GM19397 (cell line): ENCODE data around the gene BRD3OS.

Experiments used
- ATAC-seq: cut with Tn5 transposase; IDR thresholded peaks from one replicate; pipeline ENCODE4 v1.9.1; 2021; ENCODE audit warnings: mild to moderate bottlenecking, moderate library complexity; ENCODE audit not compliant: unreplicated experiment

BRD3OS gene

DNA sequence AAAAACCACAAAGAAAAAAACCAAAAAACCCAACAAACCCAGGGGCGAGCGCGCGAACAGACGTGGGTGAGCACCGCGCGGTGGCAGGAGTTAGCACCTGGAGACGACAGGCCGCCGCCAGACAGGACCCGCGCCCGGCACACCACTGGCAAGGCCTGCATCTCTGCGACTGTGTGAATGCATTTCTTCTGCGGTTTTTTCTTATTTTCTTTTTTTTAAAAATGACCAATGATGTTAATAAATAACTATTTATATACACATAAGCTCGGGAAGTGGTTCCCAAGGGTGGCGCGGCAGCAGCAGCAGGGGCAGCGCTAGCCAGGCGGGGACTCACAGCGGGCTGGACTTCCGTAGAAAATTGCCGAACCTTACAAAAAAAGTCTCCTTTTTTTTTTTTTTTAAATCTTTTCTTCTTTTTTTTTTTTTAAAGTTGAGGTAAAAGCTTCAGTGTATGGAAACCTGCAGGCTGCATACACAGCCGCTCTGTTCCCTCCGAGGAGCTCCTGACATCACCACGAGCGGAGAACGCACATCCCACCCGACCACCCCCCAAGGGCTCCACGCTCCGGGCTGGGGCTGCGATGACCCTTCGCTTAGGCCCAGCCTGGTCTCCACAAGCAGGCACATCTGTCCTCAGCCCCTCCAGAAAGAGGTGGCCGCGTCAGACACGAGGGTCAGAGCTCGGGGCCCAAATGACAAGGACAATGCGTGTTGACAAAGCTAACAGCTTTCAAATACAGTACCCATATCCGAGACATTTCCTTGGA is 7.4 kb downstream of the BRD3OS start:
- no peak for ATAC-seq

DNA sequence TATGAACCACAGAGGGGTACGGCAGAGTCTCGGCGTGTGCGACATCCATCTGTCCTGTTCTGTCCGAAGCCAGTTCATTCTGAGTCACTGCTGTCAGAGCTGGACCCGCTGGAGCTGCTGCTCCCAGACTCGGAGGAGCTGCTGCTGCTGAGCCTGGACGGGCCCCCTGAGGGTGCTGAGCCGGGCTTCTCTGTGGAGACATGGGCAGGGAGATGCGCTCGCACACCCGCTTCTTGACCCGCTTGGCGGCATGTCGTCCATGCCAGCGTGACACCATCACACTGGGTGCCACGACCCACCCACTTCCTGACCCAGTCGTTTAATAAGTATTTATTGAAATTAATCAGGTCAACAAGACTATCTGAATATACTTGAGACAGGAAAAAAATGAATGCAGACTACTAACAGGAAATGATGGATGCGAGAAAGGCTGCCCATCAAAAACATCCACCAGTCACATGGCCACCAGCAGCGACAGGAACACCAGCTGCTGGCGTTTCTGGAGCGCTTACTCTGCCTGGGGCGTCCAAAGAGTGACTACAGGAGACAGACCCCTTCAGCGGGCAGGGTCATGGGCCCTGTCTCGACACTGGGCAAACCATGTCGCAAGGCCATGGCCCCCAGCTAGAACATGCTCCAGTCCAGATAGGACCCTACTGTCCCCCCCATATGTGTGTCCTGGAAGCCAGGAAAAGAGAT is 8.4 kb downstream of the BRD3OS start:
- no peak for ATAC-seq

DNA sequence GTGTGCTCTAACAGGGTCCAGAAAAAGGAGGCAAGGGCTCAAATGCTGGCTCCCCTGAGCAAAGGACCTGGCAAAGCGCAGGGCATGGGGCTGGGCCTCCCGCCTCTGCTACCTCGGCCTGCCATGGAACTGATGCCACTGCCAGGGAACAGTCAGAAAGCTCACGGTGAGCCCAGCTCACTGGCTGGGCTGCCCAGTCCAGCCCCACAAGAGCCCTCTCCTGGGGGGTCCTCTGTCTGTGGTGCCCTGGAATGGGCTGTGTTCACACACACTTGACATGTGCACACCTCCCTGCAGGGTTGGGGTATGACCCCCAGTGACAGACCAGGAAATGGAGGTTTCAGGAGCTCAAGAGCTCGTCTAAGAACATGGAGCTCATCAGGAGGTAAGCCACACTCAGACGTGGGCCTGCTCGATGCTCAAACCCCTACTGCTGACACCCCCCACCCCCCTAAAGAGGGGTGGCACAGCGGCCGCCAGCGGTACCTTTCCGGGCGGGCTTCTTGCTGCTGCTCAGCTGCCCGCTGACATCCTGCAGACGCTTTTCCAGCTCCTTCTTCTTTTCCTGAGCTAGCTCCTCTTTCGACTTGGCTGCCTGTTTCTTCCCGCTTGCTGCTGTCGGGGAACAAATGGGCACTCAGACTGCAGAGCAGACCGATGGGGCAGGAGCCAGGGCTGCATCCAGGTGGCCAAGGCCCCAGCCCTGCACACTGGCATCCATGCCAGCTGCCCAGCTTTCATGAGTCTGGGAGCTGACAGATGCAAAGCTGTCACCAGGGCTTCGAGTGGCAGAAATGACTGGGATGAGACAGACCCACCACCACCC is 9.1 kb downstream of the BRD3OS start:
- ATAC-seq: no peak

DNA sequence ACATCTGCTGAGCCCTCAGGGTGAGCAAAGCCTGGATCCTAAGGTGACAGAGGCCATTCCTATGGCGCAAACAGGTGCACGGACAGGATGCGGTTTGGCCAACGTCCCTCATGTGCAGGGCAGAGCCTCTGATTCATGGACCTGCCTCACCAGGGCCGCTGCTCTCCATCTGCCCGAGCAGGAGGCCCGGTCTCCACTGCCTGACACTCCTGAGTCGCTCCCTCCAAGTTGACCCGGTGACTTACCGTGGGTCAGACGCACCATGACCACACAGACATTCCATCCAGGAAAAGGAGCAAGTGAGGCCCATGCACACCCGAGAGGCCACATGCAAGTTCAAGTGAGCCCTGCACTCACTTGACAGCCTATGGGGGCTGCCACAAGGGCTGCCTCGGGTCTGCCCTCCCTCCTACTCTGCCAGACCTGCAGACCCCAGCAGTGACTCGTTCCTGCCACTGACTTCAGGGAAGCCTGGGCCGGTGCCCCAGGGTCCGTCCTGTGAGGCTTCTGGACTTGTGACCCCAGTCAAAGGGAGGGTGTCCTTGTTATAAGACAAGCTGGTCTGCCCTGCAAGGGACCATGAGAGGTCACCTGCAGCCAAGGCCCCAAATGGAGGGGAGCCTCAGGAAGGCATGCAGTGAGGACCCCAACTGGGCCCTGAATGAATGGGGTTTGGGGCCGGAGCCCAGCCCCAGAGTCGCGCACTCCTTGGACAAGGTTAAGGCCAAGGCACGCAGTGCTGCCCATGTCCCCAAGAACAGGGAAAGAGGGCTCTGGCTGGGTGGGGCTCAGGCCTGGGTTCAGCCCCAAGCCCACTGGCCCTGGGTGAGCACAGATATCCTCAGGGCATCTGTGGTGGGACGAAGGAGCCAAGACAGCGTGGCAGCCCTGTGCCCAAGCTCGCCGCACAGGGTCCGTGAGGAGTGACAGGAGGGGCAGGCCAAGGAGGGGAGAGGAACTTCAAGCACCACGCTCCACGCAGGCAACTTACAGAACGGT is 10.1 kb downstream of the BRD3OS start:
- ATAC-seq: no peak

DNA sequence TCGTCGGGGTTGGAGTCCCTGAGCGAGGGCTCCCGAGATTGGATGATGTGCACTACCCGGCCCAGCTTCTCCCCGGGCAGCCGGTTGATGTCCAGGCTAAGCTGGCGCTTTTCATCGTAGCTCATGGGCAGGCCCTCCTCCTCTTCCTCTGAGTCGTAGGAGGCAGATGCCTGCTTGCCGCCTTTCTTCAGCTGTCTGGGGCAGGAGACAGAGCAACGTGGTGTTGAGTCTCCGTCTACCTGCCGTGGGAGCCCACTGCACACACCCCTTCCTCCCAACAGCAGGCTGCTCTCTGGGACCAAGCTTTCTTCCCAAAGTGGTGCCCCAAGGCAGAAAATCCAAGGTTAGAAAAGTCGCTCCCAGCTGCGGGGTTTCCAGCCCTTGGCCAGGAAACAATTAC is 10.8 kb downstream of the BRD3OS start:
- no peak for ATAC-seq

DNA sequence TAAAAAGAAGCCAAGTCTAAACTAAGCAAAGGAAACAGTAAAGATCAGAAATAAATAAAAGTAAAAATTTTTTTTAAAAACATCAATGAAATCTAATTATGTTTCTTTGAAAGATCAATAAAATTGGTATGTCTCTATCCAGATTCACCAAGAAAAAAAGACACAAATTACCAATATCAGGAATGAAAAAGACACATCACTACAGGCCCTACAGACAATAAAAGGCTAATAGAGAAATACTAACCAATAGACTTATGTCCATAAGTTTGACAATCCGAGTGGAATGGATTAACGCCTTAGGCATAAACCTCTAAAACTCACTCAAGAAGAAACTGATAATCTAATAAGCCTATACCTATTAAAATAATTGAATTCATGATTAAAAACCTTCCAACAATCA is 12.4 kb downstream of the BRD3OS start:
- no peak for ATAC-seq

DNA sequence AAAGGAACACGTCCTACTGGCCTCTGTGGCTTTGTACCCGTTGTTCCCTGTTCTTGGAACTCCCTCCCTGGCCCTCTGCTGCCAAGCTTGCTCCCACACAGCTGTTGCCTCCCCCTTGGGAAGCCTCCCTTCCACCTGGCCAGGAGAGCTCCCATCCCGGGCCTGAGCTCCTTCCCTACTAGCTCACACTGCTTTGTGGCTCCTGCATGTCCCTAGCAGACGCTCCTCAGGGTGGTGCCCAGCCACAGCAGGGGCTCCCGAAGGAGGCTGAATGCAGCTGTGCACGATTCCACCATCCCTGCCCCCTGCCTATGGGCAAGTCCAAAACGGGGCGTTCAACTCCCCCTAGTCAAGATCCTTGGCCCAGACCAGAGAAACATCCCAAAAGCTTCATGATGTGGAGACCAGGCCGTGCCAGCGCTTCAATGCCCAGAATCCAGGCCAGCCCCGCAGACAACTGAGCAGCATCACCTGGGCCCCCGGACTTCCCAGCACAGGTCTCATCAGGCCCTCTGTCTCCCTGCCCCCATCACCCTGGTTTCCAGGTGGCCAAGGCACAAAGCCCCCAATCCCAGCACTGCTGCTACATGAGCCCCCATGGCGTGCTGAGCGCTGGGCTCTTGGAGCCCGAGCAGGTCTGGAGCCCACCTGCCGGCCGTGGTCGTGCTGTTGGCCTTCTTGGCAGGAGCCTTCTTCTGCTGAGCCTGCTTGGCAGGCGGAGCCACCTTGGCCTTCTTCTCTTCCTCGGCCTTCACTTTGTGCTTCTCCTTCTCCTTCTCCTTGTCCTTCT is 14.3 kb downstream of the BRD3OS start:
- no peak for ATAC-seq

DNA sequence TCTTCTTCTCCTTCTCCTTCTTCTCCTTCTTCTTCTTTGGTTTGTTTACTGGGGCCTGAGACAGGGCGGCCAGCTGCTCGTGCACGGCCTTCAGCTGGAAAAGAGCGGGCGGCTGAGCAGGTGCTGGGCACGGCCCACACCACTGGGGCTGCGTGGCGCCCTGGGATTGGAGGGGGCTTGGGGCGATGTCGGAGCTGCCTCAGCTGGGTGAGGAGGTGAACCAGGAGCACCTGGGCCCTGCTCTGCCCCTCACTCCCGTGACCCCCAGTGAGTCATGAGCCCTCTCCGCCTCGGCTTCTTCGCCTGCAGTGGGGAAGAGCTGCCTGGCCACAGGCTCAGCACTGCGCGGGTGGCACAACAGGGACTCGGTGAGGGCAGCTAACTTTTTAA is 14.9 kb downstream of the BRD3OS start:
- no peak for ATAC-seq

DNA sequence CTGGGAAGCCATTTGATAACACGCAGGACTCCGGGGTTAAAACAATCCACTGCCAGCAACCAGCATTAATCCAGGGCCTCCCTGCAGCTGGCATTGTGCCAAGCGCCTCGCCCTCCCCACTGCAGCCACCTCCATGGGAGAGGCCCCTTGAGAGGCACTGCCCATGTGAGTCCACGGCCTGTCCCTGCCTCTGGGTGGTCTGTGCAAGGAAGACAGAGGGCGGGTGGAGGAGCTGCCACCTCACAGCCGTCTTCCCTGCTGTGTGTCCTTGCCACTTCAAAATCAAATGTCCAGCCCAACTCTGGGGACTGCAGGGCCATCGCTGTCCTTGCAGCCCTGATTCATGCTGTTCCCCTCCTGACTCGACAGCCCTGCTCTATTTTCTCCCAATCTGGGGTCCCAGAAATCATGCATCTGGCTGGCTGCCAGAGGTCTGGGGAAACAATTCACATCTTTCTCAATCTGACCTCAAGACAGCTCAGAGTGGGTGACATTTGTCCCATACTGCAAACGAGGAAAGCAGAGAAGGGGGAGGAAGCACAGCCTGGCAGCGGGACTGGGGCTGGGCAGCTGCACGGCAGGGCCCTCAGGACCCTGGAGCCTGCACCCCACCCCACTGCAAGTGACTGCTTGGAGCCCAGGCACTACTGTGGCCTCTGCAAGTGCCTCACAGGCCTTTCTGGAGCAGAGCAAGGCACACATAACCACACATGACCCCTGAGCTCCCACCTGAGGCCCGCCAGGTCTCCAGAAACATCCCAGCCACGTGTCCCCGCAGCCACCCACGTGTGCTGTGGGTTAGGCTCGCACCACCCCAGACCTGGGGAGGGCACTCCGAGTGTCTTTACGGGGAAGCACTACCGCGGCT is 15.7 kb downstream of the BRD3OS start:
- no peak for ATAC-seq

DNA sequence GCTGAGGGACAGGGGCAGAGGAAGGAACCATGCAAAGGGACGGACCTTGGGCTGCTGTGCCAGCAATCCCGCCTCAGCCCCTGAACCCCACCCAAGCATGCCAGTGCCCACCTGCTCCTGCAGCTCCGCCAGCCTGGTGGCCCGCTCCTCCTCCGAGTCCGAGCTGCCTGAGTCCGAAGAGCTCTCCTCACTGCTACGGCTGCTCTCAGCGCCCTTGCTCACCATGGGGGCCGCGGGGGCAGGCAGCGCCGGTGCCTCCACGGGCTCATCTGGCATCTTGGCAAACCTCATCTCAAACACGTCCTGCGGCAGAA is 16.3 kb downstream of the BRD3OS start:
- no peak for ATAC-seq

DNA sequence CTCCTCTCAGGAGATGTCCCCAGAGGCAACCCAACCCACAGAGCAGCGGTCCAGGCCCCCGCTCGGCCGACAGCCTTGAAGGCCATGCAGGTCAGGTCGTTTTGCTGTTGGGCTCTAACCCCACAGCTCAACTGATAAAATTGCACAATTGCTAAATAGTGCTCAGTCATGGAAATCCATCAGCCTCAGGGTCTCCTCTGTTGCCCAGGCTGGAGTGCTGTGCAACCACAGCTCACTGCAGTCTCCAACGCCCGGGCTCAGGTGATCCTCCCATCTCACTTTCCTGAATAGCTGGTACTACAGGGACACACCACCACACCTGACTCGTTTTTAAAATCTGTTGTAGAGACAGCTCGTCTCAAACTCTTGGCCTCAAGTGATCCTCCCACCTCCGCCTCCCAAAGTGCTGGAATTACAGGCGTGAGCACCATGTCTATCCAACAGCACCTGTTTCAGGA is 18.3 kb downstream of the BRD3OS start:
- ATAC-seq: no peak

DNA sequence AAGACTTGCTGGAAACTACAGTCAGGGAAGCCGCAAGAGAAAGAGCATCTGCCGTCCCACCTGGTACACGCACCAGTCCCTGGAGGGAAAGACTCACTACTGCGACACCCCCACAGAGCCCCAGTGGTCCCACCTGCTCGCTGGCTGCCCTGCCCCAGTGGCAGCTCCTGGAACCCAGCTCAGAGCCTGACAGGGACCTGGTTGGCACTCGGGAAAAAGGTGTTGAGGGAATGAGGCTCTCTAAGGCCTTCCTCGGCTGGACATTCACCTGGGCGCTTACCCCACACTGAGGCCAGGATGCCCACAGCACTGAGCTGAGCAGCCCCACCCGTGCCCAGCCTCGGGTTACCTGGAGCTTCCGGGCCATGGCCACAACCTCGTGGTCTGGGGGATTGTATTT is 19.7 kb downstream of the BRD3OS start:
- no peak for ATAC-seq

DNA sequence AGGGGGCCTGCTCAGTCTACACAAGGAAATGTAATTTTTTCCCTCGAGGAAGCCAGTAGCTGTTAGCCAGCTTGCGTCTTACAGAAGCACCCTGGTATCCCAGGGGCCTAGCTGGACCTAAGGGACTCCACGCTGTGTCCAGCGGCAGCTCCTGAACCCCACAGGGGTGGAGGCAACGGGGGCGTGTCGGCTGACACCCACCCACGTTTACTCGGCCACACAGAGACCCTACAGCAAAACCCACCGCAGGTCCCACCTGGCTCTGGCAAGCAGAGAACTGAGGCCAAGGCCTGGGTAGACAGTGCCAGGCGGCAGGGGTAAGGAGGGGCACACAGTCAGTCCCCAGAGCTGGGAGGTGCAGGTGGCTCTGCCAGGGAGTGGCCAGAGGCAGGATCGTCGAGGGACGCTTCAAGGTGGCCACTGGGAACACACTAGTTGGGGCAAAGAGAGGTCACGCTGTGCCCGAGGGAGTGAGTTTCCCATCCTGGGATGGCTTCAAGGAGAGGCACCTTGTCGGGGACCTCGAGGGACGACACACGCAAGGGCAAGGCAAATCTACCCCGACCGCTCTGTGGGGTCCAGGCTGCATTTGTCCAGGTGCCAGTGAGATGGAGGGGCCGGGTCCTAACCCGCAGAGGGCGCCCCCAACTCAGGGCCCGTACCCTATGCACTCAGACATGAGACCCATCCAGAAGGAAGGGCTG is 20.7 kb downstream of the BRD3OS start:
- ATAC-seq: no peak

DNA sequence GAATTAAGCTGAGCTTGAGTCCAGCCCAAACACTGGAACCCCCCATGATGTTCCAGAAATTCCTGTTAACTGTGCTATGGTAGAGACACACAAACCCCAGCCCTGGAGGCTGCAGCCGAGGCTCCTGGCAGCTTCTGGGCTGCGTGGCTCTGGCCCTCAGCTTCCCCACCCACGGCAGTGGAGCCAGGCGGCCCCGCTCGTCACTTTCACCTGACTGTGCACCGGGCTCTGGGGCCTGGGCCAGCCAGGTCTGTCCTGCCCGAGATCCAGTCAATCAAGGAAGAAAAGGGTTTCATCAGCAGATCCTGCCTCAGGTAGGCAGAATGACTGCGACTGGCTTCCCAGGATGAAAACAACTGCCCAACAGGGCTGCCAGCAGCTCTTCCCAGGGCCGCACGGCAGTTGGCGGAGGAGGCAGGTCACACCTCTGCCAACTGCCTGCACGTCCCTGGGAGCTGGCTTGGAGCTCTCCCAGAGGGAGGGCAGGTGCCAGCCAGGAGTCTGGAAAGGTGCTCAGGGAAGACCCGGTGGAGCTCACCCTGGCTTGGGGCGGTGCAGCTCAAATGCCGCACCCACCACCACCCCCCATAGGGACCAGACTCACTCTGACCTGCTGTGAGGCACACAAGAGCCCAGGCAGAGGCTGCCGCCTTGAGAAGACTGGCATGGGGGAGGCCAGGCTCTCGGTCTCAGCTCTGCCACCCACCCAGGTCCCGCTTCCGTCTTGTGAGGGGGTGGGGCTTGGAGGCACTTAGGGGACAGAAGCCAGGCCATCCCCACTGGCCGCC is 21.8 kb downstream of the BRD3OS start:
- no peak for ATAC-seq

DNA sequence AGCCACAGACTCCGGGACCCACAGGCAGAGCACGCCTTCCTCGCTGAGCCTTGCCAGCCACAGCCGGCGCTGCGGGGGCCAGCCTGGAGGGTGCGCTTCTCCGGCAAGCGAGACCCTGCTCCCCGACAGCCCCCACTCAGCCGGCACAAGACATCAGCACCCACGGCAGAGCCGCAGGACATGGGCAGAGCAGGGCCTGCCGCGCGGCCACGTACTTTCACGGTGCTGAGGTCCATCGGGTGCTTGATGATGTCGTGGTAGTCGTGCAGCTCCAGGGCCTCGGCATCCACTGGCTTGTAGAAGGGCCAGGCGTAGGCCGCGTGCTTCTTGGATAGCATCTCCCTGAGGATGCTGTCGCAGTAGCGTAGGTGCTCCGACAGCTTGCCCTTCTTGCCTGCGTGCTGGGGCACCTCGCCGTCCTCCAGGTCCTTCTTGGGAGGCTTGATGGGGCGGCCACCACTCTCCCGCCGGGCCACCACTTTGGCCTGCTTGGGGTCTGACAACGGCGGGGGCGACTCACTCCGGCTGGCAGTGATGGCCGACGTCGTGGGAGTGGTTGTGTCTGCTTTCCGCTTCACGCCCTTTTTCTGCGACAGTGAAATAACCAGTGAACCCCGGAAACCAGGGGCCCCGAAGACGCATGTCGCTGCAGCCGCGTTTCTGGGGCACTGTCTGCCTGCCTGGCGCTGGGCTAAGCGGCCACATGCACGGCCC is 22.7 kb downstream of the BRD3OS start:
- no peak for ATAC-seq

DNA sequence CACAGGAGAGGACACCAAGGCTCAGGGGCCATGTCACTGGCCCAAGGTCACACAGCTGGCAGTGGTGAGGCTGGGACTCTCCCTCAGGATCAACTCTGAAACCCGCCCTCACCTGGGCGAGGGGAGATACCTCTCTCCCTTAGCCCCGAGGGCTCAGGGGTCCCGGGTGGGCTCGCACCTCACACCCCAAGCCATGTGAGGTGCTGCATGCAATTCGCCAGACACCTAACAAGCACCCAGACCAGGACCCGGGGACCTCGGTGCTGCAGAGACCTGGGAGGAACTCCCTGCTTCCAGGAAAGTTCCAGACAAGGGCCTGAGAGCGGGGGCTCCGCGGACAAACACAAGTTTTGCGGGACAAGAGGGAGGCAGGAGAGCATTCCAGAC is 23.3 kb downstream of the BRD3OS start:
- no peak for ATAC-seq

DNA sequence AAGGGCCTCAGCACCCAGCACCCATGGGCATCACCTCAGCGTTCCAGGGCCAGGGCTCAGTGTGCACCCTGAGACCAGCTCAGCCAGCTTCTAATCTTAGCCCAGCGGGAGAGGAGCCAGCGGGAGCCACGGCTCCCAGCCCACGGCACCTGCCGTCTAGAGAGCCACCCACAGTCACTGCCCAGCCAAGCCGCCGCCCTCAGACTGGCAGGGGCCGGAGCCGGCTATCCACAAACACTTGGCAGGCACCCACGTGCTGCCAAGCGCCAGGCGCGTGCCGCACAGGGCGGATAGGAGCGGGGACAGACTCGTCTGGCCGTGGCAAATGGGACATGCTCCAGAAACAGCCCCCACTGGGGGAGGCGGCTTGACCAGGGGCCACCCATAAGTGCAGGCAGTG is 24.0 kb downstream of the BRD3OS start:
- no peak for ATAC-seq
